GM12878 (cell line): ENCODE results near the gene GDAP1L1. TPM values are rescaled to one million over a fixed set of nuclear protein-coding genes. Genes with fewer than 3 reads are reported as not detected.

ENCODE experiments used
- ATAC-seq: fragments of 200-7000 bp; cut with Tn5 transposase; 3 replicates; pipeline ENCODE4 v1.9.1; 2020; ENCODE audit warnings: mild to moderate bottlenecking, moderate library complexity
- BruUV-seq: library from RNA; stranded (reverse); fragments of 400-500 nt; replicated peaks from 2 replicates; lab custom pipeline; 2021; lab: Mats Ljungman, UMichigan
- CTCF ChIA-PET: fragments of 300-600 bp; sonication (Branson Sonifier 250); formaldehyde crosslinking; extraction: SDS; loops from one replicate; lab custom pipeline; 2021; ENCODE audit warnings: inconsistent platforms; lab: Yijun Ruan, JAX
- POLR2A ChIA-PET: fragments of 350-600 bp; formaldehyde crosslinking; extraction: SDS; loops from one replicate; lab custom pipeline; 2021; ENCODE audit warnings: inconsistent platforms; lab: Charles Lee
- RAD21 ChIA-PET: fragments of 300-600 bp; sonication (Branson Sonifier 250); formaldehyde crosslinking; loops from one replicate; lab custom pipeline; 2023; ENCODE audit warnings: antibody characterized with exemption; ENCODE audit not compliant: unreplicated experiment; lab: Charles Lee
- SMC1A ChIA-PET: fragments of 300-600 bp; sonication (Branson Sonifier 250); formaldehyde crosslinking; loops from one replicate; lab custom pipeline; 2023; ENCODE audit not compliant: unreplicated experiment, uncharacterized antibody; lab: Charles Lee
- DNase-seq: peaks from one replicate; pipeline ENCODE4 v3.0.0-alpha.2; 2011; ENCODE audit warnings: low read depth, low spot score
- FAIRE-seq: peaks from 3 replicates; lab custom pipeline; 2011; peaks lifted over from hg19 to GRCh38; lab: Jason Lieb, UNC
- H2AFZ ChIP-seq: 2 replicates; pipeline ENCODE4 v1.6.0; 2011; ENCODE audit warnings: low read depth, low read length, control low read depth; ENCODE audit not compliant: control insufficient read depth
- H3K27ac ChIP-seq: 2 replicates; pipeline ENCODE4 v1.5.1; 2011; ENCODE audit warnings: control low read depth; ENCODE audit not compliant: control insufficient read depth, insufficient read depth
- H3K27me3 ChIP-seq, 2 experiments: replicated peaks in 1 of 2; 2 replicates each; pipeline versions ENCODE4 v1.6.0 to v1.6.1; 2011; ENCODE audit warnings: low read length in 1 of 2; ENCODE audit not compliant: control insufficient read depth in 2 of 2, insufficient read depth in 2 of 2
- H3K36me3 ChIP-seq, 2 experiments: 2 replicates each; pipeline ENCODE4 v1.5.1; 2011; ENCODE audit warnings: low read length in 1 of 2; ENCODE audit not compliant: control insufficient read depth in 2 of 2, insufficient read depth in 2 of 2
- H3K4me1 ChIP-seq: 2 replicates; pipeline ENCODE4 v1.6.1; 2011; ENCODE audit warnings: mild to moderate bottlenecking, low read length, moderate library complexity, mixed read lengths; ENCODE audit not compliant: control insufficient read depth, insufficient read depth
- H3K4me2 ChIP-seq: 2 replicates; pipeline ENCODE4 v1.6.0; 2011; ENCODE audit warnings: control low read depth; ENCODE audit not compliant: control insufficient read depth, insufficient read depth
- H3K4me3 ChIP-seq: fragments of 200-600 bp; sonication (generic); 2 replicates; pipeline ENCODE4 v1.5.1; 2016
- H3K79me2 ChIP-seq: 2 replicates; pipeline ENCODE4 v1.6.0; 2011; ENCODE audit warnings: low read length; ENCODE audit not compliant: control insufficient read depth, insufficient read depth
- H3K9ac ChIP-seq: 2 replicates; pipeline ENCODE4 v1.8.0; 2011; ENCODE audit warnings: low read length, control low read depth, mixed read lengths; ENCODE audit not compliant: control insufficient read depth, insufficient read depth
- H3K9me3 ChIP-seq: replicated peaks from 3 replicates; pipeline ENCODE4 v1.5.1; 2011; ENCODE audit warnings: mild to moderate bottlenecking, low read length; ENCODE audit not compliant: control insufficient read depth, insufficient read depth
- H4K20me1 ChIP-seq: 2 replicates; pipeline ENCODE4 v1.6.0; 2011; ENCODE audit not compliant: control insufficient read depth, insufficient read depth
- ATF2 ChIP-seq: IDR thresholded peaks from 2 replicates; pipeline ENCODE4 v1.6.1; 2012; ENCODE audit warnings: low read length, inconsistent platforms
- GATAD2B ChIP-seq: fragments of 450-650 bp; conservative IDR thresholded peaks from 2 replicates; pipeline ENCODE4 v1.6.1; 2017; ENCODE audit warnings: low read depth, mild to moderate bottlenecking, moderate library complexity
- IKZF1 ChIP-seq: fragments of 450-650 bp; conservative IDR thresholded peaks from 2 replicates; pipeline ENCODE4 v1.6.1; 2017; ENCODE audit warnings: antibody characterized with exemption, mild to moderate bottlenecking
- IRF5 ChIP-seq: fragments of 450-650 bp; IDR thresholded peaks from 2 replicates; pipeline ENCODE4 v1.6.1; 2017; ENCODE audit warnings: borderline replicate concordance
- MTA3 ChIP-seq: IDR thresholded peaks from 2 replicates; pipeline ENCODE4 v1.6.1; 2012; ENCODE audit warnings: low read length, inconsistent platforms, borderline replicate concordance
- NFYA ChIP-seq: IDR thresholded peaks from 2 replicates; pipeline ENCODE4 v1.6.1; 2011; ENCODE audit warnings: low read depth, mild to moderate bottlenecking, low read length, improper control_type of control experiment, borderline replicate concordance
- RAD51 ChIP-seq: fragments of 450-650 bp; IDR thresholded peaks from 2 replicates; pipeline ENCODE4 v1.6.1; 2016; ENCODE audit warnings: moderate library complexity, mild to moderate bottlenecking, inconsistent platforms
- RCOR1 ChIP-seq: conservative IDR thresholded peaks from 2 replicates; pipeline ENCODE4 v1.6.1; 2012; ENCODE audit warnings: low read depth, low read length, improper control_type of control experiment
- REST ChIP-seq: IDR thresholded peaks from 2 replicates; pipeline ENCODE4 v1.6.1; 2012; ENCODE audit warnings: mild to moderate bottlenecking, low read depth, low read length
- ZNF274 ChIP-seq: IDR thresholded peaks from one replicate; pipeline ENCODE4 v1.8.0; 2011; ENCODE audit not compliant: insufficient read length, insufficient read depth
- WGBS: methylation state at CpG from one replicate; pipeline ENCODE4 v1.1.6; 2016; ENCODE audit warnings: low lambda C conversion rate; ENCODE audit not compliant: insufficient replicate concordance, insufficient coverage; ENCODE audit errors: missing lambda C conversion rate; 5-methylcytosine and 5-hydroxymethylcytosine counted together
- in situ Hi-C: fragments of 300-500 bp; cut with MboI; formaldehyde crosslinking; loops from 9 replicates; pipeline ENCODE4 v1.14.3; 2018; ENCODE audit warnings: mixed read lengths
- intact Hi-C: fragments of 100-400 bp; cut with micrococcal nuclease; formaldehyde crosslinking; loops from one replicate; pipeline ENCODE4 v1.14.2; 2022; ENCODE audit not compliant: unreplicated experiment
- polyA plus RNA-seq, 11 experiments: library from polyadenylated mRNA; depleted of rRNA in 4 of 11; unstranded in 6 of 11; stranded (reverse) in 5 of 11; fragments of >200 nt; fragmentation: Nextera tagmentation in 4 of 11; fragmentation: Illumina TruSeq in 1 of 11; extraction: Ambion mirVana in 4 of 11; extraction: Trizol in 1 of 11; gene quantifications; 1 replicate in 1 of 11; 2 replicates in 10 of 11; pipeline versions ENCODE4 v1.2.1 to v1.2.3, GENCODE V29; 2011 to 2016; ENCODE audit warnings: inconsistent platforms in 2 of 11, missing spikeins in 2 of 11, low read depth in 1 of 11
- total RNA-seq, 4 experiments: library from RNA; depleted of rRNA in 3 of 4; stranded (reverse); fragments of >200 nt in 3 of 4; fragmentation: Illumina TruSeq in 1 of 4; extraction: Trizol in 1 of 4; gene quantifications; 2 replicates each; pipeline versions ENCODE4 v1.2.1 to v1.2.3, GENCODE V29; 2013 to 2021

Gene GDAP1L1
- total and polyA plus RNA-seq, 10 of the 15 experiments (the other 5 are each of a cell fraction or from before 2014, with no cell fraction given) = 0.08 to 0.38 TPM; not detected in 8

- no peak overlapping the region for H3K4me3 ChIP-seq
- no peak overlapping the region for H3K4me2 ChIP-seq
- H4K20me1 ChIP-seq = no peaks in the 10 kb centered on the region; the same call in 1 of the 2 replicates
- FAIRE-seq (no peak), ATAC-seq (no peak), DNase-seq (no peak)
- no peaks in the 10 kb centered on the region for H3K36me3 ChIP-seq
- H3K27ac ChIP-seq = no peak overlapping the region
- ChIA-PET POLR2A (no interaction called here), SMC1A (no interaction called here), CTCF (interaction anchor here (1.5 kb wide), 1 partner anchor 36 kb away, joined by 3 read pairs; the partner anchor contains the start of gene FITM2), RAD21 (no interaction called here)
- WGBS = 42% methylated on average over 11 of the region's 11 CpGs
- H3K27me3 ChIP-seq = no peaks in the 10 kb centered on the region; a peak in 1 of 4 replicates
- no peaks in the 10 kb centered on the region for H3K79me2 ChIP-seq
- intact Hi-C loops (no loop called here), in situ Hi-C loops (no loop called here)
- H2AFZ ChIP-seq = no peak overlapping the region
- H3K4me1 ChIP-seq = peaks cover 10% of the 10 kb centered on the region
- BruUV-seq = no TSS peak
- H3K9me3 ChIP-seq = no peaks in the 10 kb centered on the region
- TF ChIP-seq IRF5 (no peak), RCOR1 (no peak), NFYA (no peak), IKZF1 (no peak), RAD51 (no peak), MTA3 (no peak), ZNF274 (no peak), GATAD2B (no peak), REST (no peak), ATF2 (no peak)
- no peak overlapping the region for H3K9ac ChIP-seq
Measured at GRCh38 chr20:44274303-44275017, 27.4 kb downstream of the GDAP1L1 start.
